GM12801 (cell line): Measurements from ENCODE around the gene MT1H.

Source experiments
- CTCF ChIP-seq: IDR thresholded peaks from one replicate; pipeline ENCODE4 v1.5.1; 2011; ENCODE audit warnings: control low read depth; ENCODE audit not compliant: insufficient read length; ENCODE audit errors: extremely low read depth

MT1H gene

GRCh38 chr16:56675685-56676210 lies 6.1 kb downstream of the MT1H start:
- no peak for TF ChIP-seq CTCF

GRCh38 chr16:56677474-56677873 lies 7.9 kb downstream of the MT1H start:
- no peak for TF ChIP-seq CTCF

GRCh38 chr16:56679078-56679730 lies 9.6 kb downstream of the MT1H start:
- no peak for TF ChIP-seq CTCF

GRCh38 chr16:56679818-56680217 lies 10.2 kb downstream of the MT1H start:
- no peak for TF ChIP-seq CTCF

GRCh38 chr16:56681939-56682702 lies 12.5 kb downstream of the MT1H start, which contains the start of gene MT1X:
TSS of gene MT1X (plus strand) at chr16:56682470. CDS start at chr16:56682541, 71 bp downstream.
- no peak for TF ChIP-seq CTCF

- no peak for TF ChIP-seq CTCF
Observed at GRCh38 chr16:56682703-56683397, 13.2 kb downstream of the MT1H start.
